ENCODE results near the gene ARID1B. TPM values are rescaled to one million over a fixed set of nuclear protein-coding genes. Genes with fewer than 3 reads are reported as not detected.

Gene ARID1B
- total and polyA plus RNA-seq, 5 donors = 18.3 to 59.6 (median 53.8) TPM

GRCh38 chr6:156969233-156969632 is 192.1 kb downstream of the ARID1B start:
- Histone ChIP-seq H3K4me3 (ENCODE audit: low read length) (no peak overlapping the region), H3K27me3 (ENCODE audit: control insufficient read depth, insufficient read depth) (no peaks in the 10 kb centered on the region), H3K4me1 (ENCODE audit: control insufficient read depth, insufficient read depth, low read length) (peaks cover 17% of the 10 kb centered on the region), H3K9me3 (ENCODE audit: control insufficient read depth, low read length) (no peaks in the 10 kb centered on the region), H3K27ac (ENCODE audit: low read length) (no peak overlapping the region)
- intact Hi-C loops (cut with DNase I) = no loop called here
- ATAC-seq (no peak), DNase-seq (no peak)
- WGBS = 87% methylated on average over 5 of the region's 5 CpGs

GRCh38 chr6:156970595-156971112 is 193.5 kb downstream of the ARID1B start:
- ATAC-seq (no peak), DNase-seq (no peak)
- Histone ChIP-seq H3K27me3 (ENCODE audit: control insufficient read depth, insufficient read depth) (no peaks in the 10 kb centered on the region), H3K4me1 (ENCODE audit: control insufficient read depth, insufficient read depth, low read length) (peaks cover 17% of the 10 kb centered on the region), H3K4me3 (ENCODE audit: low read length) (no peak overlapping the region), H3K9me3 (ENCODE audit: control insufficient read depth, low read length) (no peaks in the 10 kb centered on the region), H3K27ac (ENCODE audit: low read length) (no peak overlapping the region)
- intact Hi-C loops (cut with DNase I) = no loop called here
- WGBS = 83% methylated on average over 2 of the region's 2 CpGs

GRCh38 chr6:156971153-156971885 is 194.1 kb downstream of the ARID1B start:
- 60% methylated on average over 7 of the region's 7 CpGs for WGBS
- no peaks in the 10 kb centered on the region for H3K27me3 ChIP-seq (ENCODE audit: control insufficient read depth, insufficient read depth)
- H3K9me3 ChIP-seq (ENCODE audit: control insufficient read depth, low read length) = no peaks in the 10 kb centered on the region
- no peak overlapping the region for H3K4me3 ChIP-seq (ENCODE audit: low read length)
- H3K27ac ChIP-seq (ENCODE audit: low read length) = no peak overlapping the region
- DNase-seq = no peak
- peaks cover 22% of the 10 kb centered on the region for H3K4me1 ChIP-seq (ENCODE audit: control insufficient read depth, insufficient read depth, low read length)
- ATAC-seq = no peak
- intact Hi-C loops (cut with DNase I) = no loop called here

GRCh38 chr6:156972145-156972544 is 195.0 kb downstream of the ARID1B start:
- no peak overlapping the region for H3K27ac ChIP-seq (ENCODE audit: low read length)

GRCh38 chr6:156974830-156975261 is 197.7 kb downstream of the ARID1B start:
- Histone ChIP-seq H3K4me3 (ENCODE audit: low read length) (no peak overlapping the region), H3K9me3 (ENCODE audit: control insufficient read depth, low read length) (no peaks in the 10 kb centered on the region), H3K27me3 (ENCODE audit: control insufficient read depth, insufficient read depth) (no peaks in the 10 kb centered on the region), H3K27ac (ENCODE audit: low read length) (no peak overlapping the region), H3K4me1 (ENCODE audit: control insufficient read depth, insufficient read depth, low read length) (peaks cover 24% of the 10 kb centered on the region)
- ATAC-seq = no peak
- no peak for DNase-seq
- 86% methylated on average over 2 of the region's 2 CpGs for WGBS
- intact Hi-C loops (cut with DNase I) = no loop called here

More at GRCh38 chr6:156972145-156972544, 195.0 kb downstream of the ARID1B start:
- Histone ChIP-seq H3K4me3 (ENCODE audit: low read length) (no peak overlapping the region), H3K27me3 (ENCODE audit: control insufficient read depth, insufficient read depth) (no peaks in the 10 kb centered on the region), H3K9me3 (ENCODE audit: control insufficient read depth, low read length) (no peaks in the 10 kb centered on the region), H3K4me1 (ENCODE audit: control insufficient read depth, insufficient read depth, low read length) (peaks cover 19% of the 10 kb centered on the region)
- DNase-seq (no peak), ATAC-seq (no peak)
- 64% methylated on average over 3 of the region's 3 CpGs for whole genome bisulfite sequencing
- intact Hi-C loops (cut with DNase I) = no loop called here

- WGBS = 96% methylated on average over 4 of the region's 4 CpGs
- H3K27me3 ChIP-seq (ENCODE audit: control insufficient read depth, insufficient read depth) = no peaks in the 10 kb centered on the region
Observed at GRCh38 chr6:156975414-156975813, 198.2 kb downstream of the ARID1B start.

GRCh38 chr6:156976216-156977127 is 199.3 kb downstream of the ARID1B start:
- intact Hi-C loops (cut with DNase I) = no loop called here
- H3K27me3 ChIP-seq (ENCODE audit: control insufficient read depth, insufficient read depth) = no peaks in the 10 kb centered on the region
- peaks cover 22% of the 10 kb centered on the region for H3K4me1 ChIP-seq (ENCODE audit: control insufficient read depth, insufficient read depth, low read length)
- H3K4me3 ChIP-seq (ENCODE audit: low read length) = peak overlapping the region; percentile 0
- 61% methylated on average over 21 of the region's 21 CpGs for WGBS
- no peaks in the 10 kb centered on the region for H3K9me3 ChIP-seq (ENCODE audit: control insufficient read depth, low read length)
- H3K27ac ChIP-seq (ENCODE audit: low read length) = no peak overlapping the region
- peak in 1 of 3 donors; percentile 35 for DNase-seq
- no peak for ATAC-seq

More at GRCh38 chr6:156975414-156975813, 198.2 kb downstream of the ARID1B start:
- intact Hi-C loops (cut with DNase I) = no loop called here
- ATAC-seq (no peak), DNase-seq (no peak)
- H3K4me3 ChIP-seq (ENCODE audit: low read length) = no peak overlapping the region
- H3K27ac ChIP-seq (ENCODE audit: low read length) = no peak overlapping the region
- H3K4me1 ChIP-seq (ENCODE audit: control insufficient read depth, insufficient read depth, low read length) = peaks cover 24% of the 10 kb centered on the region
- H3K9me3 ChIP-seq (ENCODE audit: control insufficient read depth, low read length) = no peaks in the 10 kb centered on the region

GRCh38 chr6:156977527-156978291 is 200.5 kb downstream of the ARID1B start:
- no peak overlapping the region for H3K27ac ChIP-seq (ENCODE audit: low read length)
- WGBS = 42% methylated on average over 8 of the region's 8 CpGs
- H3K4me1 ChIP-seq (ENCODE audit: control insufficient read depth, insufficient read depth, low read length) = peaks cover 18% of the 10 kb centered on the region
- H3K27me3 ChIP-seq (ENCODE audit: control insufficient read depth, insufficient read depth) = no peaks in the 10 kb centered on the region
- intact Hi-C loops (cut with DNase I) = no loop called here
- ATAC-seq (peak; percentile 69 to 80), DNase-seq (peak in 1 of 3 donors; percentile 30)
- H3K4me3 ChIP-seq (ENCODE audit: low read length) = no peak overlapping the region
- H3K9me3 ChIP-seq (ENCODE audit: control insufficient read depth, low read length) = no peaks in the 10 kb centered on the region

- Histone ChIP-seq H3K27me3 (ENCODE audit: control insufficient read depth, insufficient read depth) (no peaks in the 10 kb centered on the region), H3K27ac (ENCODE audit: low read length) (no peak overlapping the region), H3K4me3 (ENCODE audit: low read length) (no peak overlapping the region), H3K4me1 (ENCODE audit: control insufficient read depth, insufficient read depth, low read length) (peaks cover 18% of the 10 kb centered on the region), H3K9me3 (ENCODE audit: control insufficient read depth, low read length) (no peaks in the 10 kb centered on the region)
- no peak for ATAC-seq
- intact Hi-C loops (cut with DNase I) = no loop called here
- WGBS = 78% methylated on average over 2 of the region's 2 CpGs
- DNase-seq = no peak
Observed at GRCh38 chr6:156978948-156979347, 201.8 kb downstream of the ARID1B start.

GRCh38 chr6:156980515-156980914 is 203.3 kb downstream of the ARID1B start:
- peaks cover 19% of the 10 kb centered on the region for H3K4me1 ChIP-seq (ENCODE audit: control insufficient read depth, insufficient read depth, low read length)
- H3K27ac ChIP-seq (ENCODE audit: low read length) = no peak overlapping the region

More at GRCh38 chr6:156980515-156980914, 203.3 kb downstream of the ARID1B start:
- WGBS = 78% methylated on average over 10 of the region's 10 CpGs
- H3K4me3 ChIP-seq (ENCODE audit: low read length) = no peak overlapping the region
- ATAC-seq (peak; percentile 28 to 37), DNase-seq (no peak)
- intact Hi-C loops (cut with DNase I) = no loop called here
- H3K27me3 ChIP-seq (ENCODE audit: control insufficient read depth, insufficient read depth) = no peaks in the 10 kb centered on the region
- H3K9me3 ChIP-seq (ENCODE audit: control insufficient read depth, low read length) = no peaks in the 10 kb centered on the region

Measured in right cardiac atrium (tissue), 5 donors.